Activated naive CD8-positive, alpha-beta T cell treated with anti-CD3 and anti-CD28 coated beads, Interleukin-2, amount 10 ng/mL, durations not matched to agents 7 days and 5 days (primary cell): ENCODE data around the gene PGBD5. TPM values are rescaled to one million over a fixed set of nuclear protein-coding genes. Genes with fewer than 3 reads are reported as not detected.
A peak's percentile ranks its signal among the peaks of the same experiment; 100 is the strongest.

Experiments used
- ATAC-seq: fragments of 150-1000 bp; cut with Tn5 transposase; one replicate; pipeline ENCODE4 v1.10.0; 2021; ENCODE audit warnings: low read depth, moderate library complexity
- POLR2A ChIA-PET: fragments of 350-600 bp; sonication (Branson Sonifier 250); formaldehyde crosslinking; loops from one replicate; lab custom pipeline; 2021; ENCODE audit warnings: antibody characterized with exemption; lab: Charles Lee
- DNase-seq: peaks from one replicate; pipeline ENCODE4 v3.0.0; 2021
- H3K27ac Mint-ChIP-seq: one replicate; pipeline ENCODE4 v1.8.0; 2022; ENCODE audit warnings: mild to moderate bottlenecking, mixed read lengths
- H3K27me3 Mint-ChIP-seq: one replicate; pipeline ENCODE4 v1.8.0; 2022; ENCODE audit warnings: mild to moderate bottlenecking, moderate library complexity, mixed read lengths
- H3K36me3 Mint-ChIP-seq: one replicate; pipeline ENCODE4 v1.8.0; 2021; ENCODE audit warnings: mild to moderate bottlenecking, mixed read lengths
- H3K4me1 Mint-ChIP-seq: one replicate; pipeline ENCODE4 v1.8.0; 2021; ENCODE audit warnings: mixed read lengths
- H3K4me3 Mint-ChIP-seq: one replicate; pipeline ENCODE4 v1.8.0; 2022; ENCODE audit warnings: mild to moderate bottlenecking, moderate library complexity, mixed read lengths
- H3K9me3 Mint-ChIP-seq: one replicate; pipeline ENCODE4 v1.8.0; 2021; ENCODE audit warnings: mixed read lengths
- total RNA-seq, 2 experiments: library from RNA; stranded (reverse); gene quantifications; one replicate each; pipeline ENCODE4 v1.2.3, GENCODE V29; 2021

PGBD5 gene
- total RNA-seq, 2 experiments from 2014 or later = not detected

GRCh38 chr1:230292689-230293389, 133.3 kb downstream of the PGBD5 start:
- Mint-ChIP-seq H3K4me3 (no peak overlapping the region), H3K9me3 (no peaks in the 10 kb centered on the region)

GRCh38 chr1:230291731-230292620, 134.2 kb downstream of the PGBD5 start:
- no peaks in the 10 kb centered on the region for H3K9me3 Mint-ChIP-seq
- ATAC-seq = no peak
- H3K27ac Mint-ChIP-seq = no peak overlapping the region
- peak overlapping the region; percentile 63 for H3K4me3 Mint-ChIP-seq
- no peaks in the 10 kb centered on the region for H3K36me3 Mint-ChIP-seq
- peak; percentile 33 for DNase-seq
- H3K27me3 Mint-ChIP-seq = peaks cover 34% of the 10 kb centered on the region
- peaks cover 11% of the 10 kb centered on the region for H3K4me1 Mint-ChIP-seq
- POLR2A ChIA-PET = interaction anchor here (0.6 kb wide), 1 partner anchor 27 kb away, joined by 7 read pairs; no protein-coding TSS in a partner anchor

More at GRCh38 chr1:230292689-230293389, 133.3 kb downstream of the PGBD5 start:
- H3K27me3 Mint-ChIP-seq = peaks cover 36% of the 10 kb centered on the region
- POLR2A ChIA-PET = no interaction called here
- ATAC-seq = no peak
- H3K27ac Mint-ChIP-seq = no peak overlapping the region
- peak; percentile 20 for DNase-seq
- H3K36me3 Mint-ChIP-seq = no peaks in the 10 kb centered on the region
- H3K4me1 Mint-ChIP-seq = peaks cover 11% of the 10 kb centered on the region

DNA sequence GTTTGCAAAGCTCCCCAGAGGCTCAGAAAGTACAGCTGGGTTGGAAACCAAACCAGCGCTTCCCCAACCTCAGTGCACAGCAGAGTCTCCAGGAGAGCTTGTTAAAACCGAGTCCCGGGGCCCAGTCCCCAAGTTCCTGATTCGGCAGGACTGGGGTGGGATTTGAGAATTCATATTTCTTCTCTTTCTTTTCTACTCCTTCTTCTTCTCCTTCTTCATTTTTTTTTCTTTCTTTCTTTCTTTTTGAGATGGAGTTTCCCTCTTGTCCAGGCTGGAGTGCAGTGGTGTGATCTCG, 136.8 kb downstream of the PGBD5 start:
- H3K4me3 Mint-ChIP-seq = no peak overlapping the region

DNA sequence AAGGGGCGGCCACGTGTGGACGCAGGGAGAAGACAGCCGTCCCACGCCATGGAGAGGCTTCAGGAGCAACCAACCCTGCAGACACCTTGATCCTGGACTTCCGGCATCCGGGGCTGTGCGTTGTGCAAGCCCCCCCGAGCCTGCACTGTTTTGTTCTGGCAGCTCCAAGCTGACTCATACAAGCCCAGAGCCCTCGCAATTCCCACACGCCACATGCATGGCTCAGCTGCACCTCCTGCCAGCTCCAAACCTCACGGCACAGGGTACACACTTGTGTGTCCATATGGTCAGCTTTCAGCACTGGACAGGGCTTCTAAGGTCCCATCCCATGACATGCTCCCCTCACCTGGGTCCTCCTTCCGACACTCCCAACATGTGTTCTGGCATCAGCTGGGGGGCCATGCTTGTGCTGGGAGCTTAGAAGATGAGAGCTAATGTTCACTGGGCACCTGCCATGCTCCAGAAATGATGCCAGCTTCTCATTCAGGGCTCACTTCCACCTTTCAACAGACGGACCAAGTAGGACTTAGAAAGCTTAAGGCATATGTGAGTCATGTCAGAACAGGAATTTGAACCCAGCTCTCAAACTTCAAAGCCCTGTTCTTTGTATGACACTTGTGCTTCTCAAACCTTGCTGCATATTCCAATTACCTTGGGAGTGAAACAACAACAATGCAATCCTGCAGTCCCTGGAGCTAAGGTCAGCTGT, 137.3 kb downstream of the PGBD5 start:
- Mint-ChIP-seq H3K9me3 (no peaks in the 10 kb centered on the region), H3K4me3 (no peak overlapping the region), H3K4me1 (peaks cover 11% of the 10 kb centered on the region), H3K27me3 (peaks cover 23% of the 10 kb centered on the region), H3K27ac (no peak overlapping the region), H3K36me3 (no peaks in the 10 kb centered on the region)
- ATAC-seq (no peak), DNase-seq (no peak)
- POLR2A ChIA-PET = no interaction called here

More for the DNA sequence above, 136.8 kb downstream of the PGBD5 start:
- POLR2A ChIA-PET = no interaction called here
- no peaks in the 10 kb centered on the region for H3K9me3 Mint-ChIP-seq
- no peak overlapping the region for H3K27ac Mint-ChIP-seq
- no peak for ATAC-seq
- peaks cover 26% of the 10 kb centered on the region for H3K27me3 Mint-ChIP-seq
- no peaks in the 10 kb centered on the region for H3K36me3 Mint-ChIP-seq
- no peak for DNase-seq
- H3K4me1 Mint-ChIP-seq = peaks cover 11% of the 10 kb centered on the region

DNA sequence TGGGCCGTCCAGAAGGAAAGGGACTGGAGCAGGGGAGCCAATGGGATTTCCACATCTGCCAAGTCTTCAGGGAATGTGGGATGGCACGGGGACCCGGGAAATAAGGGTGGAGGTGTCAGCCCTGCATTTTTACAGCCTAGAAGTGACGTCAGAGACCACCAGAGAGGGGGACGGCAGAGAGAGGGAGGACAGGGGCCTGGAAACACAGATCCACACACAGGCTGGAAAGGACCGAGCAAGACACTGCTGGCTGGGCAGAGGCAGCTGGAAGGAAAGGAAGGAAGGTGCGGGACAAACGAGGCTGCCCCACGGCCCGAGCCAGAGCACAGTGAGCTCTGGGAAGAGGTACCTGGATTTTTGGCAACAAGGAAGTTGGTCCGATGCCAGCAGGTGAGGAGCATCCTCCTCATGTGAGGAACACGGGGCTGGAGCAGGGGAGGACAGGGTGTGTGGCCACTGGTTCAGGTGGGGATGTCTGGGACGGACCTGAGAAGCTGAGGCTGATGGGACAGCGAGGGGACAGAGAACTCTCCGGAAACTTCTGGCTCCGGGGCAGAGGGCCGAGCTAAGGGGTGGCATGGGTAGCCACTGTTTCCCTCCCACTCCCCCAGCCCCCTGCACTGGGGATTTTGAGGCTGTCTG, 138.3 kb downstream of the PGBD5 start:
- H3K36me3 Mint-ChIP-seq = no peaks in the 10 kb centered on the region
- no peak overlapping the region for H3K4me3 Mint-ChIP-seq
- POLR2A ChIA-PET = no interaction called here
- no peaks in the 10 kb centered on the region for H3K9me3 Mint-ChIP-seq
- H3K27me3 Mint-ChIP-seq = peaks cover 19% of the 10 kb centered on the region
- peaks cover 11% of the 10 kb centered on the region for H3K4me1 Mint-ChIP-seq
- no peak overlapping the region for H3K27ac Mint-ChIP-seq
- ATAC-seq = no peak
- no peak for DNase-seq

- Mint-ChIP-seq H3K27me3 (peaks cover 11% of the 10 kb centered on the region), H3K27ac (peak overlapping the region; percentile 12), H3K36me3 (peaks cover 1% of the 10 kb centered on the region), H3K4me3 (no peak overlapping the region), H3K4me1 (peaks cover 14% of the 10 kb centered on the region), H3K9me3 (no peaks in the 10 kb centered on the region)
- POLR2A ChIA-PET = no interaction called here
- no peak for DNase-seq
- ATAC-seq = no peak
These were observed 139.3 kb downstream of the PGBD5 start for GRCh38 chr1:230286890-230287269.

DNA sequence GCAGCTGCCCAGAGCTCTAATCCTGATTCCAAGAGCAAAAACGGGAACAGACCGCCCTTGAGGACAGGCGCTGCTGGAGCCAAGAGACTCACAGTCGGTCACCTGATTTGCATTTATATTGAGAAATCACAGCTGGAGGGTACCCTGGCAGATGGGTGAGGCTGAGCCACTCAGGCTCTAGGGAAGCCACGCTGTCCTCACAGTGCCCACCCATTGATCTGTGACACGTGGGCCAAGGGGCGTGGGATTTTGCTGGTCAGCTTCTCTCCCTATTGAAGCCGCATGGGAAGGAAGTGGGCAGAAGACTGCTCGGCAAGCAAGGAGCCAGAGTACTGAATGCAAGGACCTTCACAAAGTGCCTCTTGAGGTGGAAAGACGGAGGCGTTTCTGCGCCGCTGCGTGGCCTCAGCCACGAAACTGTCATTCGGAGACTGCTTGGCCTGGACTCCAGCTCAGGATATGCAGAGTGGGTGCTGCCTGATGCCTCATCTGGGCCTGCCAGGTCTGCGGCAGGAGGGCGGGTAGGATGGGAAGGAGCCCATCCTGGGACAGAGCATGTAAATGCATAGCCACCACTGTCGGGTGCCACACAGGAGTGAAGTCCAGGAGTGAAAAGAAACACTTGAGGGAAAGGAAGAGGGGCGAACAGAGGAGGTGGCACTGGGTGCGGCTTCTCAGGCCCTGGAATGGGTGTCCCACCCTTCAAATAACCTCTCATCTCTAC, 139.8 kb downstream of the PGBD5 start:
- Mint-ChIP-seq H3K27me3 (peaks cover 8% of the 10 kb centered on the region), H3K36me3 (peaks cover 1% of the 10 kb centered on the region), H3K27ac (no peak overlapping the region), H3K4me1 (peaks cover 13% of the 10 kb centered on the region), H3K9me3 (no peaks in the 10 kb centered on the region), H3K4me3 (no peak overlapping the region)
- POLR2A ChIA-PET = no interaction called here
- peak; percentile 2 for DNase-seq
- no peak for ATAC-seq

GRCh38 chr1:230285351-230285750, 140.8 kb downstream of the PGBD5 start:
- H3K27me3 Mint-ChIP-seq = peaks cover 2% of the 10 kb centered on the region
- no peak overlapping the region for H3K4me3 Mint-ChIP-seq
- ATAC-seq = no peak
- H3K36me3 Mint-ChIP-seq = peaks cover 1% of the 10 kb centered on the region
- H3K9me3 Mint-ChIP-seq = no peaks in the 10 kb centered on the region
- DNase-seq = peak; percentile 7
- H3K27ac Mint-ChIP-seq = no peak overlapping the region
- peaks cover 9% of the 10 kb centered on the region for H3K4me1 Mint-ChIP-seq
- POLR2A ChIA-PET = no interaction called here

DNA sequence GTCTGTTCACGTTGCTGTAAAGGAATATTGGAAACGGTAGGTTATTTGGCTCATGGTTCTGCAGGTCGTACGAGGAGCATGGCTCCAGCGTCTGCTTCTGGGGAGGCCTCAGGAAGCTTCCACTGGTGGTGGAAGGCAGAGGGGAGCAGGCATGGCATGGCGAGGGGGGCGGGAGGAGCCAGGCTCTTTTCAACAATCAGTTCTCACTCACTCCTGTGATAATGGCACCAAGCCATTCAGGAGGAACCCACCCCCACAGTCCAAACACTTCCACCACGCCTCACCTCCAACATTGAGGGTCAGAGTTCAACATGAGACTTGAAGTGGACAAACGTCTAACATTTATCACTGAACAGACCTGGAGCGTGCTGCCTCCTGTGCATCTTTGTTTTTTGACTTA, 141.2 kb downstream of the PGBD5 start:
- Mint-ChIP-seq H3K27me3 (peaks cover 2% of the 10 kb centered on the region), H3K36me3 (peaks cover 1% of the 10 kb centered on the region), H3K27ac (no peak overlapping the region), H3K9me3 (no peaks in the 10 kb centered on the region), H3K4me3 (no peak overlapping the region), H3K4me1 (peaks cover 9% of the 10 kb centered on the region)
- POLR2A ChIA-PET = no interaction called here
- ATAC-seq (no peak), DNase-seq (peak; percentile 4)

DNA sequence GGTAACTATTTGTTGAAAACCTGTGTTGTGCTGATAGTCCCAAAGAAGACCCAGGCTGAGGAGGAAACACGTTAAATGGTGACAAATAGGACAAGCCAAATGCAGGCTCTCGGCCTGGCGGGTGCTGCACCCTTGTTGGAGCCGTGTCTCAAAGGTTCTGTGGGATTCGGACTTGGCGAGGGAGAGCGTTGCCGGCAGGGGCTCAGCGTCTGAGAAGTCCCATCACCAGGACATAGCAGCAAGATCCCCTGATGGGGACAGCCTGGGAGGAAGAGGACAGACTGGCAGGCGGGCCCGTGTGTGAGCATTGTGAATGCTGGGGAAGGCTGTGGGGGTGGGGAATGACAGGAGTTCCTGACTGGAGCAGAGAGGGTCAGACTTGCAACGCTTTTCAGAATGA, 142.5 kb downstream of the PGBD5 start:
- H3K9me3 Mint-ChIP-seq = no peaks in the 10 kb centered on the region
- no peak overlapping the region for H3K4me3 Mint-ChIP-seq
- no peaks in the 10 kb centered on the region for H3K27me3 Mint-ChIP-seq
- DNase-seq (peak; percentile 15), ATAC-seq (no peak)
- peaks cover 1% of the 10 kb centered on the region for H3K36me3 Mint-ChIP-seq
- H3K4me1 Mint-ChIP-seq = peaks cover 16% of the 10 kb centered on the region
- no peak overlapping the region for H3K27ac Mint-ChIP-seq
- POLR2A ChIA-PET = no interaction called here

DNA sequence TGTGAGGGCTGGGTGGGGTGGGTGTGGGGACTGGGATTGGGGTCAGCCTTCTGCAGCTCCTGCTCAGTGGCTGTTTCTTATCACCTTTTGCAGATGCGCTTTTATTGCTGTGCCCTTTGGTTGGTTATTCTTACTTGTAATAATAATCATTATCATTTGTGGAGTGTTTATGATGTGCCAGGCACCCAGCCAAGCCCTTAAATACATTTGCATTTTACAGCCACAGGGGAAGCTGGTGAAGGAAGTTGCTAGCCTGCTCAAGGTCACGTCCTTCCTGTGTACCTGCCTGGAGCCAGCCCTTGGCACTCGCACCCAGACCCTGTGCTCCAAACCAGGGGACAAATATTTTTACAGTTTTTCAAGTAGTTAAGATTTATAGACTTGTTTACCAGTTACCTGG, 144.0 kb downstream of the PGBD5 start:
- POLR2A ChIA-PET = no interaction called here
- no peaks in the 10 kb centered on the region for H3K27me3 Mint-ChIP-seq
- no peaks in the 10 kb centered on the region for H3K9me3 Mint-ChIP-seq
- peaks cover 1% of the 10 kb centered on the region for H3K36me3 Mint-ChIP-seq
- peak overlapping the region; percentile 55 for H3K4me3 Mint-ChIP-seq
- peak; percentile 23 for DNase-seq
- peak; percentile 65 for ATAC-seq
- H3K4me1 Mint-ChIP-seq = peaks cover 24% of the 10 kb centered on the region
- H3K27ac Mint-ChIP-seq = peak overlapping the region; percentile 85

DNA sequence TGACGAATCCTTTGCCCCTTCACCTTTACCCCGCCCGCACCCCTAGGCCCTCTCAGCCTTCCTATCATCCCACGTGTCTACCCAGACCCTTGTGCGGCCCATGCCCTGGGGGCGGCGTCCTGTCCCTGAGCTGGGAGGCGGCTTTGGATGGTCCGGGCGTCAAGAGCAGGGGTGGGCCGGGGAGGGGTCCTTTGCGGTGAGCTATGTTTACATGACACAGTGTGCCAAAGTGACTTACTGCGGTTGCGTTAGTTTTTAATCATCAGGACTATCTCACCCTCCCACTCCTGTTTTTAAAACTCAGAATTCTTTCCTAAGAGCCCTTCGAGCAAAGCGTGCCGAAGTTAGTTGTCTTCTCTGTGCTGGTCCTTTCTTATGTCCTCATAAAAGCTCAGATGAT, 144.6 kb downstream of the PGBD5 start:
- no peak overlapping the region for H3K4me3 Mint-ChIP-seq
- H3K27me3 Mint-ChIP-seq = no peaks in the 10 kb centered on the region
- H3K9me3 Mint-ChIP-seq = no peaks in the 10 kb centered on the region
- no peak for ATAC-seq
- POLR2A ChIA-PET = no interaction called here
- H3K4me1 Mint-ChIP-seq = peaks cover 29% of the 10 kb centered on the region
- peaks cover 3% of the 10 kb centered on the region for H3K36me3 Mint-ChIP-seq
- peak overlapping the region; percentile 38 for H3K27ac Mint-ChIP-seq
- DNase-seq = peak; percentile 23
